Activated CD8-positive, alpha-beta memory T cell treated with anti-CD3 and anti-CD28 coated beads, Interleukin-2, amount 50 U/mL, for 1 hour (primary cell): ENCODE results near the gene ANKRD34B.

Source experiments
- DNase-seq: peaks from one replicate; pipeline ENCODE4 v3.0.0-alpha.2; 2020; ENCODE audit errors: extremely low read depth

The ANKRD34B gene

GRCh38 chr5:80569086-80569960, 757 bp downstream of the ANKRD34B start:
- DNase-seq, result no peak

- no peak for DNase-seq
Measured at GRCh38 chr5:80568251-80568650, 1.8 kb downstream of the ANKRD34B start.

- no peak for DNase-seq
Measured at GRCh38 chr5:80566711-80567259, 3.3 kb downstream of the ANKRD34B start.

GRCh38 chr5:80565330-80565729, 4.8 kb downstream of the ANKRD34B start:
- no peak for DNase-seq

GRCh38 chr5:80559244-80559643, 10.8 kb downstream of the ANKRD34B start:
- DNase-seq, result no peak

GRCh38 chr5:80555099-80555498, 15.0 kb downstream of the ANKRD34B start:
- DNase-seq, result no peak

- DNase-seq, result no peak
Measured at GRCh38 chr5:80554646-80555045, 15.4 kb downstream of the ANKRD34B start.

GRCh38 chr5:80541392-80541791, 28.7 kb downstream of the ANKRD34B start:
- DNase-seq, result no peak

- no peak for DNase-seq
Measured at GRCh38 chr5:80540691-80541090, 29.4 kb downstream of the ANKRD34B start.

- DNase-seq, result no peak
Measured at GRCh38 chr5:80516826-80517225, 53.3 kb downstream of the ANKRD34B start.

GRCh38 chr5:80509362-80509761, 60.7 kb downstream of the ANKRD34B start:
- DNase-seq, result no peak

- no peak for DNase-seq
Measured at GRCh38 chr5:80508844-80509243, 61.2 kb downstream of the ANKRD34B start.

- DNase-seq, result no peak
Measured at GRCh38 chr5:80507663-80508062, 62.4 kb downstream of the ANKRD34B start.
